ENCODE results near the gene ZG16.

GRCh38 chr16:29756654-29757053 lies 21.4 kb upstream of the ZG16 start:
- no peak for TF ChIP-seq CTCF (IDR thresholded peaks at IDR 0.05; ENCODE audit: borderline replicate concordance, extremely low read depth, low read length, poor library complexity, severe bottlenecking)
- no peak for TF ChIP-seq EZH2 (IDR thresholded peaks at IDR 0.05; ENCODE audit: borderline replicate concordance, low read depth, low read length, severe bottlenecking)

Measured in DND-41 (cell line).